Measurements from ENCODE around the gene LRCOL1.

DNA sequence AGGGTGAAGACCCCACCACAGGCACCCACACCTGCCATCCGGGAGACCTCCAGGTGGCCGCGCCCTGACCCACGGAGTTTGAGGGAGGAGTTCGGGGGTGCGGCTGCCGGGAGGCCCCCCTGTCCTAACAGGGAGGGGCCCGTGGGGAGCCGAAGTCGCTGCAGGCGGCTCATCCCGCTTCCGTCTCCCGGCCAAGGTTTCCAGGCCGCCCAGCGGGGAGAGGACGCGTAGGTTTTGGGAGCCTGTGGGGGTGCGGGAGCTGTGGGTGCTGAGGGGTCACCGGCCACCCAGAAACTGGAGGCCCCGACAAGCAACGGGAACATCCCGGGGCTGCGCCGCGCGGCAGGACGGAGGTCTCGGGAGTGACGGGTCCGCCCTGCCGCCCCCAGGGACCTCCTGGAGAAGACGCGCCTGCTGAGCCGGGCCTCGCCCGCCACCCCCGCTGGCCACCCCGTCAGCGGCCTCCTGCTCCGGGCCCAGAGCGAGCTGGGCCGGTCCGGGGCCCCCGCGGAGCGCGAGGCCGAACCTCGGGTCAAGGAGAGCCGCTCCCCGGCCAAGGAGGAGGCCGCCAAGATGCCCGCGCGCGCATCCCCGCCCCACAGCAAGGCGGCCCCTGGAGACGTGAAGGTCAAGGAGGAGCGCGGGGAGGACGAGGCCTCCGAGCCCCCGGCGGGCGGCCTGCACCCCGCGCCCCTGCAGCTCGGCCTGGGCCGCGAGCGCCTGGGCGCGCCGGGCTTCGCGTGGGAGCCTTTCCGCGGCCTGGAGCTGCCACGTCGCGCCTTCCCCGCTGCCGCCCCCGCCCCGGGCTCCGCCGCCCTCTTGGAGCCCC lies 27.6 kb downstream of the LRCOL1 start:
- TF ChIP-seq, protein P1, sequence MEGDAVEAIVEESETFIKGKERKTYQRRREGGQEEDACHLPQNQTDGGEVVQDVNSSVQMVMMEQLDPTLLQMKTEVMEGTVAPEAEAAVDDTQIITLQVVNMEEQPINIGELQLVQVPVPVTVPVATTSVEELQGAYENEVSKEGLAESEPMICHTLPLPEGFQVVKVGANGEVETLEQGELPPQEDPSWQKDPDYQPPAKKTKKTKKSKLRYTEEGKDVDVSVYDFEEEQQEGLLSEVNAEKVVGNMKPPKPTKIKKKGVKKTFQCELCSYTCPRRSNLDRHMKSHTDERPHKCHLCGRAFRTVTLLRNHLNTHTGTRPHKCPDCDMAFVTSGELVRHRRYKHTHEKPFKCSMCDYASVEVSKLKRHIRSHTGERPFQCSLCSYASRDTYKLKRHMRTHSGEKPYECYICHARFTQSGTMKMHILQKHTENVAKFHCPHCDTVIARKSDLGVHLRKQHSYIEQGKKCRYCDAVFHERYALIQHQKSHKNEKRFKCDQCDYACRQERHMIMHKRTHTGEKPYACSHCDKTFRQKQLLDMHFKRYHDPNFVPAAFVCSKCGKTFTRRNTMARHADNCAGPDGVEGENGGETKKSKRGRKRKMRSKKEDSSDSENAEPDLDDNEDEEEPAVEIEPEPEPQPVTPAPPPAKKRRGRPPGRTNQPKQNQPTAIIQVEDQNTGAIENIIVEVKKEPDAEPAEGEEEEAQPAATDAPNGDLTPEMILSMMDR (IDR thresholded peaks at IDR 0.05): no peak
- TF ChIP-seq POLR2A (IDR thresholded peaks at IDR 0.05): no peak
